Measurements from ENCODE around the gene PRXL2B.

The PRXL2B gene

DNA sequence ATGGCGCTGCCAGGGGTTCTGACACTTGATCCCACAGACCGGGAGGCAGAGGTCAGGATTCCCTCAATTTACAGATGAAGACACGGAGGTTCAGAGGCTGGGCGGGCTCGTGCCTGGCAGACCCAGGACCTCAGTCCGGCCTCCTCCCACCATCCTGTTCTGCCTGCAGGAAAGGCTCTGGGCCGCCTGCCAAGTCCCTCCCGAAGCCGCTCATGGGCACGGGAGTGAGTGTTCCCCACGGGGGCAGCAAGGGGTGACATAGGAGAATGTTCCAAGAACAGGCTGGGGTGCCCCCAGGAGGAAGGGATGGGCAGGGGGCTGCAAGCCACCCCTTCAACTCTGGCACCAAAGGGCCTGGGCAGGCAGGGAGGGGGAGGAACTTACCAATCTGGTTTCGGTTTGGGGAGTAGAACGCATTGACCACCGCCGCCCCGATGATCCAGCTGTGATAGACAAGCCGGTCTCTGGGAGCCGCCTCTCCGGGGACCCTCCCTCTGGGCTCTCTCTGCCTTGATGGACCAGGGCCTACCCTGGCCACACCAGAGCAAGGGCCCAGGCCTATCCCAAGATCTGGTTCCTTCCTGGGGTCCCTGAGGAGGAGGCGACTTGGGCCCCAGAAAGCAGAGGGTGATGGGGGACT lies 7.5 kb downstream of the PRXL2B start:
- peaks cover 3% of the 10 kb centered on the region for H3K4me1 ChIP-seq (ENCODE audit: control insufficient read depth, insufficient read depth, low read depth, low read length)
- H2BK15ac ChIP-seq (ENCODE audit: low read depth, poor library complexity, severe bottlenecking) = no peak overlapping the region
- no peak overlapping the region for H3K4me2 ChIP-seq (ENCODE audit: low read length, poor library complexity, severe bottlenecking)
- no peak overlapping the region for H2BK12ac ChIP-seq (ENCODE audit: low read length in 2 of 2)
- H3K4ac ChIP-seq (ENCODE audit: low read depth in 1 of 2, low read length in 2 of 2) = no peak overlapping the region
- no peak overlapping the region for H3K23ac ChIP-seq (ENCODE audit: low read length in 2 of 2)
- no peak overlapping the region for H2AFZ ChIP-seq (ENCODE audit: low read depth, low read length)
- peaks cover 3 to 18% of the 10 kb centered on the region in 2 experiments for H3K36me3 ChIP-seq (ENCODE audit: control insufficient read depth in 1 of 2, insufficient read depth in 2 of 2, low read depth in 1 of 2, low read length in 2 of 2)
- WGBS = 82% methylated on average over 20 of the region's 20 CpGs
- H3K79me1 ChIP-seq (replicated peaks; ENCODE audit: low read length, poor library complexity, severe bottlenecking) = peaks cover under 1% of the 10 kb centered on the region
- peaks cover 3% of the 10 kb centered on the region for H3K9me3 ChIP-seq (ENCODE audit: control insufficient read depth, low read length)
- H3K27me3 ChIP-seq (ENCODE audit: control insufficient read depth in 1 of 2, insufficient read depth in 1 of 2, low read length in 2 of 2) = peaks cover 3 to 20% of the 10 kb centered on the region in 2 experiments
- H2AK5ac ChIP-seq (ENCODE audit: low read length, severe bottlenecking) = no peak overlapping the region
- H3K14ac ChIP-seq (ENCODE audit: low read length in 2 of 2) = no peak overlapping the region
- DNase-seq = no peak
- H4K8ac ChIP-seq (ENCODE audit: low read length) = no peak overlapping the region
- H4K91ac ChIP-seq (ENCODE audit: low read length) = no peak overlapping the region
- H2BK5ac ChIP-seq (ENCODE audit: low read depth, low read length, poor library complexity, severe bottlenecking) = no peak overlapping the region
- H3K9ac ChIP-seq (ENCODE audit: low read length) = no peak overlapping the region
- H3K27ac ChIP-seq (ENCODE audit: low read length, poor library complexity, severe bottlenecking) = no peak overlapping the region
- H3K18ac ChIP-seq (ENCODE audit: low read depth in 1 of 2, low read length in 2 of 2) = no peak overlapping the region
- no peak overlapping the region for H3K4me3 ChIP-seq (ENCODE audit: insufficient read depth in 1 of 2, low read depth in 1 of 2, low read length in 2 of 2)
- H2BK120ac ChIP-seq (ENCODE audit: low read depth, low read length) = no peak overlapping the region

DNA sequence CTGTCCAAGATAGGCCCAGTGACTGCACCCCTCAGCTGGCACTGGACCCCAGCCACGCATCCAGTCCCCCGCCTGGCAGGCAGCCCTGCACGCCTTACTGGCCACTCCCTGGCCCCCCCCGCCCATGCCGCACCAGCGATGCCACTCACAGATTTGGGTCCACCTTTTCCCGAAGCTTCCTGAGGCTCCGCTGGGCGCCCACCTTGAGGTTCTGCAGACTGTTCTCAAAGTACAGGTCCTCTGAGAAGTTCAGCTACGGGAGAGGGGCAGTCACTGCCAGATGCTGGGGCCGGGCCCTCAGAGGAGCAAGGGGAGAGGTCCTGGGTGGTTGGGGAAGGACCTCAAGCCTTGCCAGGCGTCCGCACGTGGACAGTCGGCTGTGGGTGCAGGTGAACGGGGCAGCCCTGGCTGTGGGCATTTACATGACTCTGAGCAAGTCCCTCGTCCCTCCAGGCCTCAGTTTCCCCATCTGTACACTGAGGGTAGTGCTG lies 8.1 kb downstream of the PRXL2B start:
- Histone ChIP-seq H3K36me3 (ENCODE audit: control insufficient read depth in 1 of 2, insufficient read depth in 2 of 2, low read depth in 1 of 2, low read length in 2 of 2) (peaks cover 0 to 12% of the 10 kb centered on the region in 2 experiments), H3K4me2 (ENCODE audit: low read length, poor library complexity, severe bottlenecking) (no peak overlapping the region), H2AK5ac (ENCODE audit: low read length, severe bottlenecking) (no peak overlapping the region), H3K4me3 (ENCODE audit: insufficient read depth in 1 of 2, low read depth in 1 of 2, low read length in 2 of 2) (no peak overlapping the region), H2AFZ (ENCODE audit: low read depth, low read length) (no peak overlapping the region), H3K79me1 (replicated peaks; ENCODE audit: low read length, poor library complexity, severe bottlenecking) (no peaks in the 10 kb centered on the region), H3K23ac (ENCODE audit: low read length in 2 of 2) (no peak overlapping the region), H2BK5ac (ENCODE audit: low read depth, low read length, poor library complexity, severe bottlenecking) (no peak overlapping the region), H3K27ac (ENCODE audit: low read length, poor library complexity, severe bottlenecking) (no peak overlapping the region), H2BK15ac (ENCODE audit: low read depth, poor library complexity, severe bottlenecking) (no peak overlapping the region), H3K4ac (ENCODE audit: low read depth in 1 of 2, low read length in 2 of 2) (no peak overlapping the region), H2BK12ac (ENCODE audit: low read length in 2 of 2) (no peak overlapping the region), H3K9me3 (ENCODE audit: control insufficient read depth, low read length) (peaks cover 3% of the 10 kb centered on the region), H3K27me3 (ENCODE audit: control insufficient read depth in 1 of 2, insufficient read depth in 1 of 2, low read length in 2 of 2) (peaks cover 3 to 20% of the 10 kb centered on the region in 2 experiments), H3K14ac (ENCODE audit: low read length in 2 of 2) (no peak overlapping the region), H3K4me1 (ENCODE audit: control insufficient read depth, insufficient read depth, low read depth, low read length) (peaks cover 3% of the 10 kb centered on the region), H3K18ac (ENCODE audit: low read depth in 1 of 2, low read length in 2 of 2) (no peak overlapping the region), H4K8ac (ENCODE audit: low read length) (no peak overlapping the region), H3K9ac (ENCODE audit: low read length) (no peak overlapping the region), H2BK120ac (ENCODE audit: low read depth, low read length) (no peak overlapping the region), H4K91ac (ENCODE audit: low read length) (no peak overlapping the region)
- no peak for DNase-seq
- WGBS = 82% methylated on average over 17 of the region's 17 CpGs

DNA sequence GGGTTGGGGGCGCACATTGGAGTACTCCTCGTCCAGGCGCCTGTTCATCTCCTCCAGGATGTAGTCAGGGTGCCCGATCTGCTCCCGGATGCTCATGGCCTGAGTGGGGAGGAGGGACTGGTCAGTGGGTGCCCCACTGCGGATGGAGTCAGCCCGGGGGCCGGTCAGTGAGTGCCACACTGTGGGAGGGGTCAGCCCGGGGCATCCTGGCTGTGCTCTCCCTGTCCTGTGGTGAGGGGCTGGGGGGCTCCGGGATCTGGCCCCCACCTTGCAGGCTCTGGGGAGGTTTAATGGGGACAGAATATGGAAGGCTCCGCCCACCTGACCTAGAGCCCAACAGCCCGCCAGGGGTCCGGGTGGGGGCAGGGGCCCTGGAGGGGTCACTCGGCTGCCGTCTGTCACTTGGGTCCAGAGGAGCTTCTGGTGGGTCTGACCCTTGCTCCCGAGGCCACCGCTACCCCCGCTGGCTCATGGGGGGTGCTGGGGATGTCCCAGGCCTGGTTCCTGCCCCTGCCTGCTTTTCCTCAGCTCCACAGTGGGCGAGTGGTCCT lies 8.8 kb downstream of the PRXL2B start:
- H3K9me3 ChIP-seq (ENCODE audit: control insufficient read depth, low read length) = peaks cover 3% of the 10 kb centered on the region
- no peak overlapping the region for H2BK120ac ChIP-seq (ENCODE audit: low read depth, low read length)
- no peak overlapping the region for H4K8ac ChIP-seq (ENCODE audit: low read length)
- peaks cover 3% of the 10 kb centered on the region for H3K4me1 ChIP-seq (ENCODE audit: control insufficient read depth, insufficient read depth, low read depth, low read length)
- H3K4me3 ChIP-seq (ENCODE audit: insufficient read depth in 1 of 2, low read depth in 1 of 2, low read length in 2 of 2) = no peak overlapping the region
- no peak overlapping the region for H2AFZ ChIP-seq (ENCODE audit: low read depth, low read length)
- peaks cover 3 to 22% of the 10 kb centered on the region in 2 experiments for H3K27me3 ChIP-seq (ENCODE audit: control insufficient read depth in 1 of 2, insufficient read depth in 1 of 2, low read length in 2 of 2)
- no peak overlapping the region for H2BK5ac ChIP-seq (ENCODE audit: low read depth, low read length, poor library complexity, severe bottlenecking)
- no peak overlapping the region for H3K4me2 ChIP-seq (ENCODE audit: low read length, poor library complexity, severe bottlenecking)
- H3K18ac ChIP-seq (ENCODE audit: low read depth in 1 of 2, low read length in 2 of 2) = no peak overlapping the region
- H3K23ac ChIP-seq (ENCODE audit: low read length in 2 of 2) = no peak overlapping the region
- no peak overlapping the region for H3K14ac ChIP-seq (ENCODE audit: low read length in 2 of 2)
- WGBS = 90% methylated on average over 19 of the region's 19 CpGs
- no peak for DNase-seq
- H2BK15ac ChIP-seq (ENCODE audit: low read depth, poor library complexity, severe bottlenecking) = no peak overlapping the region
- H4K91ac ChIP-seq (ENCODE audit: low read length) = no peak overlapping the region
- peaks cover 0 to 6% of the 10 kb centered on the region in 2 experiments for H3K36me3 ChIP-seq (ENCODE audit: control insufficient read depth in 1 of 2, insufficient read depth in 2 of 2, low read depth in 1 of 2, low read length in 2 of 2)
- no peak overlapping the region for H3K9ac ChIP-seq (ENCODE audit: low read length)
- H3K4ac ChIP-seq (ENCODE audit: low read depth in 1 of 2, low read length in 2 of 2) = no peak overlapping the region
- no peaks in the 10 kb centered on the region for H3K79me1 ChIP-seq (replicated peaks; ENCODE audit: low read length, poor library complexity, severe bottlenecking)
- H2BK12ac ChIP-seq (ENCODE audit: low read length in 2 of 2) = no peak overlapping the region
- no peak overlapping the region for H2AK5ac ChIP-seq (ENCODE audit: low read length, severe bottlenecking)
- no peak overlapping the region for H3K27ac ChIP-seq (ENCODE audit: low read length, poor library complexity, severe bottlenecking)

DNA sequence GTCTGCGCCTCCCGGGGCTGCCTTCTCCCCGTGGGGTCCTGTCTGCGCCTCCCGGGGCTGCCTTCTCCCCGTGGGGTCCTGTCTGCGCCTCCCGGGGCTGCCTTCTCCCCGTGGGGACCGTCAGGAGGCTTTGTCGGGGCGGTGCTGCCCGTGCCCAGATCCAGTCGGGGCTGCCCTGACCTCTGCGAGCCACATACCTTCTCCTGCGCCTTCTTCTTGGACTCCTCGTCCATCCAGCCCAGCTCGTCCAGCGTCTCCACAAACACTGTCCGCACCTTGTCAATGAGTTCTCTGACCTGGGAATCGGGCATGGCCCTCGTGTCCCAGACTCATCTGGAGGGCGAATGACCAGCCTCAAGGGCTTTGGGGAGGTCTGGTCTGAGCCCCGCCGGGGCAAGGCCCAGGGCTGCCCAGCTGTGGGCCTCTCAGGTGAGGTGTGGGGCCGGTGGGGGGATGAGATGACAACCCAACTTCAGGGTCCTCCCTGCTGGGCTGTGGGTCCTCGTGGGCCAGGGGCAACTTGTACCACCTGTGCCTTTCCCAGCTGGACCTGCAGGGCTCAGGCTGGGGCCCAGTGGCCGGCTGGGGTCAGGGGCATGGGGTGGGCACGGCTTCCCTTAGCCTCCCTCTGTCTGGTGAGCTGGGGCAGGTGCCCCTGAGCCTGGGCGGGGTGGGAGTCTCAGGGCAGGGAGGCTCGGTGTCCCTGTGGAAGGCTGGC lies 9.4 kb downstream of the PRXL2B start:
- WGBS = 85% methylated on average over 31 of the region's 31 CpGs
- H3K4ac ChIP-seq (ENCODE audit: low read depth in 1 of 2, low read length in 2 of 2) = no peak overlapping the region

More for the DNA sequence above, 9.4 kb downstream of the PRXL2B start:
- Histone ChIP-seq H3K36me3 (ENCODE audit: control insufficient read depth in 1 of 2, insufficient read depth in 2 of 2, low read depth in 1 of 2, low read length in 2 of 2) (no peaks in the 10 kb centered on the region), H3K18ac (ENCODE audit: low read depth in 1 of 2, low read length in 2 of 2) (no peak overlapping the region), H2AFZ (ENCODE audit: low read depth, low read length) (no peak overlapping the region), H2BK15ac (ENCODE audit: low read depth, poor library complexity, severe bottlenecking) (no peak overlapping the region), H3K4me1 (ENCODE audit: control insufficient read depth, insufficient read depth, low read depth, low read length) (peaks cover 3% of the 10 kb centered on the region), H3K9me3 (ENCODE audit: control insufficient read depth, low read length) (peaks cover 3% of the 10 kb centered on the region), H3K23ac (ENCODE audit: low read length in 2 of 2) (no peak overlapping the region), H3K27ac (ENCODE audit: low read length, poor library complexity, severe bottlenecking) (no peak overlapping the region), H3K4me3 (ENCODE audit: insufficient read depth in 1 of 2, low read depth in 1 of 2, low read length in 2 of 2) (no peak overlapping the region), H2BK120ac (ENCODE audit: low read depth, low read length) (no peak overlapping the region), H4K91ac (ENCODE audit: low read length) (no peak overlapping the region), H3K9ac (ENCODE audit: low read length) (no peak overlapping the region), H2AK5ac (ENCODE audit: low read length, severe bottlenecking) (no peak overlapping the region), H2BK12ac (ENCODE audit: low read length in 2 of 2) (no peak overlapping the region), H2BK5ac (ENCODE audit: low read depth, low read length, poor library complexity, severe bottlenecking) (no peak overlapping the region), H3K79me1 (replicated peaks; ENCODE audit: low read length, poor library complexity, severe bottlenecking) (no peaks in the 10 kb centered on the region), H3K4me2 (ENCODE audit: low read length, poor library complexity, severe bottlenecking) (no peak overlapping the region), H3K14ac (ENCODE audit: low read length in 2 of 2) (no peak overlapping the region), H4K8ac (ENCODE audit: low read length) (no peak overlapping the region), H3K27me3 (ENCODE audit: control insufficient read depth in 1 of 2, insufficient read depth in 1 of 2, low read length in 2 of 2) (peaks cover 3 to 24% of the 10 kb centered on the region in 2 experiments)
- no peak for DNase-seq

Data from mesenchymal stem cell (in vitro differentiated cells and primary cell).